Bronchus fibroblast of lung (primary cell): ENCODE results near the gene FASTK. TPM values are rescaled to one million over a fixed set of nuclear protein-coding genes. Genes with fewer than 3 reads are reported as not detected.

Source experiments
- total RNA-seq: library from RNA; depleted of rRNA; stranded (reverse); fragments of >200 nt; gene quantifications from 2 replicates; pipeline ENCODE4 v1.2.3, GENCODE V29; 2015

FASTK gene
- total RNA-seq: 69.6 and 71.1 TPM in 2 replicates

GRCh38 chr7:151080522-151081169 is at the start of gene FASTK:
TSS of gene FASTK (minus strand) at chr7:151080809. CDS start at chr7:151080766, 43 bp downstream.

GRCh38 chr7:151085691-151086620 is 5.3 kb upstream of the FASTK start, which contains the start of gene AGAP3:
TSS of gene AGAP3 (plus strand) at chr7:151086475. CDS start at chr7:151086742, 267 bp downstream.

GRCh38 chr7:151083071-151083823 is 2.6 kb upstream of the FASTK start, which contains the start of gene TMUB1:
TSS of gene TMUB1 (minus strand) at chr7:151083493. CDS start at chr7:151082563, 930 bp downstream.

GRCh38 chr7:151059367-151060112 is 21.1 kb downstream of the FASTK start, which contains the start of gene SLC4A2:
TSS of gene SLC4A2 (plus strand) at chr7:151059589. CDS start at chr7:151061988, 2,399 bp downstream.

GRCh38 chr7:151057506-151057988 is 23.1 kb downstream of the FASTK start, which contains the start of gene CDK5:
TSS of gene CDK5 (minus strand) at chr7:151057897. CDS start at chr7:151057848, 49 bp downstream.

GRCh38 chr7:151047976-151048815 is 32.4 kb downstream of the FASTK start, which contains the start of gene ASIC3:
TSS of gene ASIC3 (plus strand) at chr7:151048531. CDS start at chr7:151048886, 355 bp downstream.

GRCh38 chr7:151028131-151028947 is 52.3 kb downstream of the FASTK start, which contains the start of gene ABCB8:
TSS of gene ABCB8 (plus strand) at chr7:151028450. CDS start at chr7:151028516, 66 bp downstream.

Other genes starting within 250 kb of the FASTK start
- not detected in 2 replicates for gene AOC1, start 228.3 kb downstream of the FASTK start, total RNA-seq
- gene KCNH2, start 102.5 kb downstream of the FASTK start, total RNA-seq: 0.15 TPM in 1 of 2 replicates, not detected in the other
- gene NOS3, start 89.8 kb downstream of the FASTK start, total RNA-seq: 4.3 and 4.9 TPM in 2 replicates
- gene ATG9B, start 56.3 kb downstream of the FASTK start, total RNA-seq: 0.15 TPM in 1 of 2 replicates, not detected in the other
- gene ABCB8, start 52.4 kb downstream of the FASTK start, total RNA-seq: 41.2 and 44.2 TPM in 2 replicates
- gene ASIC3, start 32.3 kb downstream of the FASTK start, total RNA-seq: under 0.01 and 0.17 TPM in 2 replicates
- 18.7 and 23.5 TPM in 2 replicates for gene CDK5, start 22.9 kb downstream of the FASTK start, total RNA-seq
- 68.6 and 91.9 TPM in 2 replicates for gene SLC4A2, start 21.2 kb downstream of the FASTK start, total RNA-seq
- gene TMUB1, start 2.7 kb upstream of the FASTK start, total RNA-seq: 75.5 and 79.1 TPM in 2 replicates
- 29.9 and 33.4 TPM in 2 replicates for gene AGAP3, start 5.7 kb upstream of the FASTK start, total RNA-seq
- gene GBX1, start 86.9 kb upstream of the FASTK start, total RNA-seq: not detected in 2 replicates
- not detected in 2 replicates for gene ASB10, start 106.4 kb upstream of the FASTK start, total RNA-seq
- gene H2BK1, start 129.7 kb upstream of the FASTK start, total RNA-seq: not detected in 2 replicates
- gene ABCF2, start 146.4 kb upstream of the FASTK start, total RNA-seq: 63.2 and 67.9 TPM in 2 replicates
- gene CHPF2, start 151.7 kb upstream of the FASTK start, total RNA-seq: 46.1 and 47.4 TPM in 2 replicates
- 22.4 and 26.9 TPM in 2 replicates for gene SMARCD3, start 167.9 kb upstream of the FASTK start, total RNA-seq